SW480 (cell line): Measurements from ENCODE around the gene UBN1.
"Not testable (repeated sequence)": the region's sequence is repeated elsewhere in the genome, so short reads cannot be mapped to it uniquely, and the experiment has no call there.

ENCODE experiments used
- DNase-seq: peaks from one replicate; pipeline ENCODE4 v3.0.0-alpha.2; 2016; ENCODE audit warnings: low spot score

Gene UBN1

GRCh38 chr16:4904942-4905615, 57.8 kb downstream of the UBN1 start:
- DNase-seq, result no peak

GRCh38 chr16:4908854-4909401, 61.6 kb downstream of the UBN1 start:
- DNase-seq, result no peak

GRCh38 chr16:4909825-4910224, 62.5 kb downstream of the UBN1 start:
- DNase-seq, result no peak

- no peak for DNase-seq
Observed at GRCh38 chr16:4910828-4911227, 63.5 kb downstream of the UBN1 start.

GRCh38 chr16:4911970-4912386, 64.7 kb downstream of the UBN1 start:
- no peak for DNase-seq

GRCh38 chr16:4913130-4913773, 66.0 kb downstream of the UBN1 start:
- no peak for DNase-seq

- DNase-seq, result no peak
Observed at GRCh38 chr16:4913774-4914525, 66.7 kb downstream of the UBN1 start.

GRCh38 chr16:4914528-4915225, 67.4 kb downstream of the UBN1 start:
- DNase-seq, result no peak

GRCh38 chr16:4915226-4915761, 68.0 kb downstream of the UBN1 start:
- DNase-seq, result peak; percentile 85

- no peak for DNase-seq
Observed at GRCh38 chr16:4917117-4917516, 69.8 kb downstream of the UBN1 start.

GRCh38 chr16:4918781-4919251, 71.5 kb downstream of the UBN1 start:
- peak; percentile 52 for DNase-seq

GRCh38 chr16:4920826-4921225, 73.5 kb downstream of the UBN1 start:
- DNase-seq, result no peak

- no peak for DNase-seq
Observed at GRCh38 chr16:4922721-4923342, 75.6 kb downstream of the UBN1 start.

- no peak for DNase-seq
Observed at GRCh38 chr16:4923853-4924252, 76.6 kb downstream of the UBN1 start.

- peak; percentile 90 for DNase-seq
Observed at GRCh38 chr16:4924593-4925292, 77.5 kb downstream of the UBN1 start.

GRCh38 chr16:4925293-4925607, 78.0 kb downstream of the UBN1 start:
- no peak for DNase-seq

GRCh38 chr16:4925791-4926190, 78.5 kb downstream of the UBN1 start:
- DNase-seq, result peak; percentile 23

- DNase-seq, result no peak
Observed at GRCh38 chr16:4926928-4927327, 79.6 kb downstream of the UBN1 start.

- DNase-seq, result no peak
Observed at GRCh38 chr16:4927661-4928060, 80.4 kb downstream of the UBN1 start.

GRCh38 chr16:4928227-4928626, 80.9 kb downstream of the UBN1 start:
- no peak for DNase-seq

GRCh38 chr16:4929619-4930018, 82.3 kb downstream of the UBN1 start:
- not testable (repeated sequence) for DNase-seq
